Activated T-helper 9 cell treated with anti-CD3 and anti-CD28 coated beads, Interleukin-2, amount 50 U/mL, for 16 hours (primary cell): ENCODE data around the gene CERS6.

Experiments
- DNase-seq: peaks from one replicate; pipeline ENCODE4 v3.0.0-alpha.2; 2020; ENCODE audit warnings: low read depth

The CERS6 gene

DNA sequence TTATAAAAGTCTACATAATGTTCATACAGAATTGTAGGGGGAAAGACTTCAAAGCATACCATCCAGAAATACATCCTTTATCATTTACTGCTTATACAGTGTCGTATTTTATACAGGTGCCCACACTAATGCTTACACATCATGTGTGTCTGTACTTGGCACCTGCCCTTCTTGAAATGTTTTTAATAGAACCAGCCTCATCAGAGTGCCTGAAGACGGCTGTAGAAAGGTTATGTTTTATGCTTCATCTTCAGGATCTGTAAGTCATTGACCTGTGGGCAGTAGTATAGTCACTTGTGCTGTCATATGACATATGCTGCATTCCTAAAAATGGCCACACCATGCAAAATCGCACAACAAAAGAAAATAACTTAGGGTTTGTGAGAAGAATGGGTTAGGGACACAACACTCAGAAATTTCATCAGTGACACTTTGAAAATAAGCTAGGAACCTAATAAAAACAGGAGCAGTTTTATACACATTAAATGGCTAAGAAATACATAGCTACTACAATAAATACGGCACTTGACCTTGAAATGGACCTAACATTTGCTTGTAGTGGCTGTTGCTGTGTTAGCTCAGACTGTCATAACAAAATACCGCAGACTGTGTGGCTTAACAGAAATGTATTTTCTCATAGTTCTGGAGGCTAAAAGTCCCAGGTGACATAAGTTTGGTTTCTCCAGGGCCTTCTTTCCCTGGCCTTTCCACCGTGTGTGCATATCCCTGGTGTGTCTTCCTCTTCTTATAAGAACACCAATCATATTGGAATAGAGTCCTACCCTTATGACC is 112.6 kb downstream of the CERS6 start:
- no peak for DNase-seq

DNA sequence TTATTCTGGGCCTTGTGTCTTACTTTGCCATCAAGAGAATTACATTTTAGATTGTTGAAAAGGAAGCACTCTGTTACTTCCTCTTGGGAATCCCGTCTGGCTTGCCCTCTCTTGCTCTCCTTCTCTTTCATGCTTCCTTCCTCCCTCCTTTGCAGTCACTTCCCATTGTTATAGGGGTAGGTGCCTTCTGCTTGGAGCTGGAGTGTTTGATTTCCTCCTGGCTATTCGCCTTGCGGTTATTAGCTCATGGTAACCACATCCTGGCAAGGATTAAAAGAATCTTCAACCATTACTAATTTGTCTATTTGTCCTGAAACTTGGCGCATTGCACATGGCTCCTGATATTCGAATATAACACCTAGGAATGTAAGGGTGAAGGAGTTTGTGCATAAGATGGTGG is 115.0 kb downstream of the CERS6 start:
- DNase-seq = no peak

DNA sequence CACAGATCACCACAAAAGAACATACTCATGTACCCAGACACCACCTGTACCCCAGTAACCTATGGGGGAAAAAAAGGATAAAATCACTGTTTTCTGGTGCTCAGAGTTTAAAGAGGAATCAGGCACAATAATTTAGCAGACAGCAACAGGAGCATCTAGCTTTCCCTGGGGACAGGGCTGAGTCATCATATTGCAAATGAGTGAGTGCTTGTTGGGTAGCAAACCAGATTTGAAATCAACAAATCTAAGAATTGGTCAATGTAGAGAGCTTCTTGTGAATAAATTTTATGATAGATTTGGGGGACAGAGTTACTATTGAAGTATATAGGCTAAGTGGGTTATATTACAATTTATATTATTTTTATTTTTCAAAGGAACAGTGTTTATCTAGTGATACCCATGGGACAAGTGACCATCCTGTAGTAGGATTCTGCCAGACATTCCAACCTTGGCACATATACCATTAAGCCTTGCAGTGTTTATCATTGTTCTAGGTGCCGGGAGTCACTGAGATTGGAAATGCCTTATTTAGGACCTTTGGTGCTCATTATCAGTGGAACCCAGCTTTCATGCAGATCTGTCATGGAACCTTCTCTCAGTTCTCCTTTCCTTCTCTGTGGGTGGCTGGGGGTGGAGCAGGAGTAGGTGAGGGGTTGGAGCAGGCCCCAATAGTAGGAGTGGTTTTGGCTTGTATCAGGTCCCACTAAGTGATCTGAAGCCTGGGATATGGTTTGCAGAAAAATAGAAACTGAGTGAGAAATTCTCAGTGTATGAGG is 117.2 kb downstream of the CERS6 start:
- DNase-seq = no peak

DNA sequence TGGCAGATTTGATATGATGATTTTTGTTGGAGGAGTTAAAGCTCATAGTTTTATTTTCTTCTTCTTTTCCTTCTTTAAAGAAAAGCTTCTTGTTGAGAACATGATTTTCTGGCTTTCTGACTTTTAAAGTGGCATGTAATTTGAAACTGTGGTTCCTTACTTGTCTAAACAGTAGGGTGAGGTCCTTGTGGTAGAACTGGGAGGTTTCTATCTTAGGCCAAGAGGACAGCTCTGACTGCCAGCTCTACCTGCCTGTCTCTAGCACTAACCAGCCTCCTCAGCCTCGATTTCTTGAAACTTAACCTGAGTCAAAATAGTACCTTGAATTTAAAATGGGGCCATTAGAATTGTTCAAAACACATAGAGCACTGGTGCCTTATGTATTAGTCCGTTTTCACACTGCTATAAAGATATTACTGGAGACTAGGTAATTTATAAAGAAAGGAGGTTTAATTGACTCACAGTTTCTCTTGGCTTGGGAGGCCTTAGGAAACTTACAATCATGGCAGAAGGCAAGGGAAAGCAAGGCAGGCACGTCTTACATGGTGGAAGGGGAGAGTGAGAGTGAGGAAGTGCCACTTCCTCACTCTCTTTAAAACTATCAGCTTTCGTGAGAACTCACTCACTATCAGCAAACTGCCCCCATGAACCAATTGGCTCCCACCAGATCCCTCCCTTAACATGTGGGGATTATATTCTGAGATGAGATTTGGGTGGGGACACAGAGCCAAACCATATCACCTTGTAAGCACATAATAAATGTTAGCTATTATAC is 119.0 kb downstream of the CERS6 start:
- no peak for DNase-seq

DNA sequence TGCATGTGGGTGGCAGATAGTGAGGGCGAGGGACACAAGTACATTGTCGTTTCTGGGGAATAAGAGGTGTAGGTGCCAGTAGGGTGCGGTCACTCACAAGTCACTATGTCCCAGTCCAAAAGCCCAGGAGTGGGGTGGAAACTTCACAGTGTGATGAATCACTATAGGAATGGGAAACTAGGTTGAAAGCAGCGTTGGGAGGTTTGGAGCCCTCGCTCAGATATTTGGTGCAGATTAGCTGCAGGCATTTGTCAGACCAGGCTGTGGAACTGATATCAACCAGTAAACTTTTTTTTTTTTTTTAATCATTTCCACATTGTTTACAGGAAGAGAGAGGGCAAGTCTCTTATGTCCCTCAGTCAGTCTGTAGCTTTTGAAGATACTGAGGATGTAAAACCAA is 121.8 kb downstream of the CERS6 start:
- no peak for DNase-seq

DNA sequence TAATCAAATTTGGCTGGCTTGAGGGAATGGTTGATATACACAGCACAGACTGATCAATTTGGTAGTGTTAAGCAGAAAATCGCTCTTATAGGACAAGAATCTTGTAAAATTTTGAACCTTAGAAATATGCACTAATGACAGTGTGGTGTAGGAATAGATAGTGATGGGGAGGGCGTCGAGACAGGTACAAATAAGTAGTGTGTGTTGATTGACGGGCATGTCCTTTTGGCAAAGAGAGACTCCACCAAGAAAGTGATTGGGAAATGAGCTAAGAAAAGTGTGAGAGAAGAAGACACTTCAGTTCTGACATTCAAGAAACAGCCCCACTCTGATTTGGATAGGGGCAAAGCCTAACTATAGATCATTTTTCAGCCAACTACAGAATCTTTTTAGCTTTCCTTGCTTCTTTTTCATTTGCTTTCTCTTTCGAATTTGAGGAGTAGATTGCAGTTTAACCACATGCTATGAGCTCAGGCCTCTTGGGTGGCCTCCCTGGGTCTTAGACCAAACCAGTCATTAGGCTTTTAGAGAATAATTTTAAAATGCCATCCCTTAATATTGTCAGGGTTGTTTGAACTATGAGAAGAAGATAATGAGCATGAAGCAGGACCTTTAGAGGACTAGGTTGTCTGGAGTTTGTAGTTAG is 127.1 kb downstream of the CERS6 start:
- no peak for DNase-seq

DNA sequence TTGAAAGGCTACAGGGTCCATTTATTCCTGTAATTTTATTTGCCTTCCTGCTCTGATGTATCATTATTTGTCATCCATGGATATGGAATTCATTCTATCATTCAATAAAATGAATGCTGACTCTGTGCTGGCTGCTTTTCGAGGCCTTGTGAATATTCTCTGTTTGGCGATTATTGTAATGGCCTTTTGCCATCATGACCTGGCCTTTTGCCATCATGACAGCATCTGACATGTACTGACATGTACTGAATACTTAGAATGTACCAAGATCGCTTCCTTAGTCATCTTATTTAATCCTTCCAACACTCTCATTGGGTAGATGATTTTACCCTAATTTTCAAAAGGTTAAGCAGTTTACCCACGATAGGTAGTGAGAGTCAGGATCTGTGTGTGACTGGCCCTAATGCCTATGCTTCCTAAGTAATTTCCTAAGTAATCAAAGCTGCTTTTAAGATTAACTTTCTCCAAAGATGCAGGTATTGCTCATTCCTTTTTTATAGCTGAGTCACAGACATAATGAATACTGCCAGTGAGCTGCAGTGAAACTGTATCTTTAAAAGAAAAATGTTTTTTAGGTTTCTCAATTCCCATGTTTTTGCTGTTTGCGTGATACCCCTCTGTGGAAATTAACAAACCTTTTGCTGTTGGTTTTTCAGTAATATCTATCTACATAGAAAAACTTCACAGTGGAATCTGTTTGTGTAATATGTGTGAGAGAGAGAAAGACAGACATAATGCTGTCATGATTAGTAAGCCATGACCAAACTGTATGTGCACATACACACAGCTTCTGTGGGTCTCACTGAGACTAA is 127.8 kb downstream of the CERS6 start:
- DNase-seq = no peak

DNA sequence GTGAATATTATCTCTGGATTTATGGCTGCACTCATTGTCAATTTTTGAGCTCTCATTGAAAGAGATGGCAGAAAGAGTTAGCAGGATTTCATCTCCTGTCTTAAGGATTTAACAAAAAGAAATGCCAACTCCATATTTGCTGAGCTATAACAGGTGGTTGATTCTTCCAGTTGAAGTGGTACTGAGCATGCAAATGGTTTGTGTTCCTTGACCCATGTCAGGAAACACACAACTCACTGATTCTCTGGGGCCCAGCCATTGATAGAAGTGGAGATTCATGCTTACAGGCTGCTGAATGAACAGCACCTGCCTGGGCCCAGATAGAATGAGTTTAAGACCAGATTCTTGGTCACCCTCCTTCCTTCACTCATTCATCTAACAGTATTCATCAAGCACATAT is 128.8 kb downstream of the CERS6 start:
- DNase-seq = no peak

DNA sequence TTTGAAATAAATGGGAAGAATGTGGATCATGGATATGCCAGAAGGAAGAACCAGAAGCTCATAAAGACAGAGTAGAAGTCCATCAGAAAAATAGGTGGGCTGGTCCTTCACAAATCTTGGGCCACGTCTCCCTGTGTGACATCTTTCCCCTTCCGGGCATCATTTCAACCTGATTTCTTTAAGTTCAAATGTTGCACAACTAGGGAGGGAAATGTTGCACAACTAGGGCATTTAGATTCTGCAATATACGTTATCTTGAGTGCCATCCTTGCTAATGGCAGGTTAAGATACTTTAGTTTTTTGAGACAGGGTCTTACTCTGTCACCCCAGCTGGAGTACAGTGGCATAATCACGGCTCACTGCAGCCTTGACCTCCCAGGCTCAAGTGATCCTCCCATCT is 129.6 kb downstream of the CERS6 start:
- no peak for DNase-seq

DNA sequence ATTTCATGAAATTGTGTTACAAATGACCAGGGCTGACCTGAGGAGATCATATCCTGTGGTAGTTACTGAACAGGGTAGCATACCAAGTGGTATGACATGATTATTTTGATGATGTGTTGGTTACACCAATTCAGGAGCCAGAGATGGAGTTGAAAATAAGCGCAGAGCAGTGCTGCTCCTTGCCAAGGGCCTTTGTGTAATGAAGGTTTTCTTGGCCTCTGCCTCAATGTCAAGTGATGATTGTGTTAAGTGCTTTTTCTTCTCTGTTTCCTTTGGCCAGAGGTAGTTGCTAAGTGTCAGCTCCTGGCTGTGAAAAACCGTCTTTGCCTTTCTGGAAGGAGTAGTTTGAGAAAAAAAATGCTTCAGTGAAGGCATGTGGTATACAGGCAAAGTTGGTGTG is 131.2 kb downstream of the CERS6 start:
- no peak for DNase-seq

DNA sequence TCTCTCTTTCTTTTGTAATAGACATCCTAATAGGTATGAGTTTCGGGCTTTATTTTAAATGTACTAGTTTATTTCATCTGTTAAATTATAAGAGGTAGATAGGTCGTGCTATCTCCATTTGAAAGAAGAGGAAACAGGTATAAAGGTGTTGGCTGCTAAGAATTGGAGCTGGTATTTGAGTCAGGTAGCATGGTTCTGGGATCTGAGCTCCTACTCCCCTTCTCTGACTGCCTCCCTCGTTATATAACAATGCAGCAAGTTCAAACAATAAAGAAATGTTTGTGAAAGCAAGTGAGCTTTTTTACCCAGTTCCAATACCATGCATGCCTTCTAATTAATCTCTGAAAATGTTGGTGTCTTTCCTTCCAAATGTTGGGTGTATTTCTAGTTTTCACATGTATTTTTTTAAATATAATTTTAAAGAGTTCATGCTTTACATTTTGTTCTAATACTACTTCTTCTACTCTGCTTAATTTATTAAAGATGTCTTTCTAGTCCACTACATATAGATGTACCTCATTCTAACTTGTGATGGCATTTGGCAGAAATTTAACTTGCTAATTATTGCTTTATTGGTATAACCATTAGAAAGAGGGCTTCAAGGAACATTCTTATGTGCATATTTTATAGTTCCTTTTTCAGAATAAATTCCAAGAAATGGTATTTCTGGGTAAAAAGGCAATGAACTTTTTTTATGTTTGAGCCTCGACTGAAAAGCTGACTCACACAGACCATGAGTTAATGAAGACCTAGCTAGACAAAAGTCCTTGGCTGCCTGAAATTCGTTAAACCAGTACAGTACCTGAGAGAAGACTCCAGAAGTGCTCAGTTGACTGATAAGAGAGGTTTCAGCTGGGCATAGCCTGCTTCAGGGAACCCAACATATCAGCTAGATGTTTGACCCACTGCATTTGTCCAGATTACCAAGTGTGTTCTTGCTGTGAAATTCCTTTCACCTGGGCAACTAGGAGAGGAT is 133.5 kb downstream of the CERS6 start:
- DNase-seq = no peak

DNA sequence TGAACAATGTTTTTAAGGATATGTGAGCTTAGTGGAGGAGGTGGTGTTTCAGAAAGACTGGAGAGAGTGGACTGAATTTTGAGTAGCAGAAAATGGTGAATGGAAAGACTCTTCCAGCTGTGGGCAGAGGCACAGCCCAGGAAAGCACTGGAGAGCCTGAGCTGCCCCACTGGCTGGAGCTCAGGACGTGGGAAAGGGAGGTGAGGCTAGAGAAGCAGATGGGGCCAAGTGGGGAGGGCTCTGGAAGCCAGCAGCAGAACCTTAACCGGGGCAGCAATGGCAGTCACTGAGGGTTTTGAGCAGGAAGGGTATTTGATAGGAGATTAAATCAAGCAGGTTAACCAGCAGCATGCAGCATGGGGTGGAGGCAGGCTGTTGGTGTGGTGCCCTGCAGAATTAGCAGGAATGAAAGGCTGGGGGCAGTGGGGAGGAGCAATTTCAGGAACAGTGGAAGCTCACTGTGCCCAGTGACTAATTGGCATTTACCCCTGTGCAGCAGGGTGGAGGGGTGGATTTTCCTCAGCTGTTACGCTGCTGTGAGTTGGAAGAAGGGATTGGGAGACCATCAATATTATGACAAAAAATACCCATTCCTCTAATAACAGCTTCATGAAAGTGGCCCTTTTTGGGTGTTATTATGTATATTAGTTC is 136.2 kb downstream of the CERS6 start:
- DNase-seq = no peak

DNA sequence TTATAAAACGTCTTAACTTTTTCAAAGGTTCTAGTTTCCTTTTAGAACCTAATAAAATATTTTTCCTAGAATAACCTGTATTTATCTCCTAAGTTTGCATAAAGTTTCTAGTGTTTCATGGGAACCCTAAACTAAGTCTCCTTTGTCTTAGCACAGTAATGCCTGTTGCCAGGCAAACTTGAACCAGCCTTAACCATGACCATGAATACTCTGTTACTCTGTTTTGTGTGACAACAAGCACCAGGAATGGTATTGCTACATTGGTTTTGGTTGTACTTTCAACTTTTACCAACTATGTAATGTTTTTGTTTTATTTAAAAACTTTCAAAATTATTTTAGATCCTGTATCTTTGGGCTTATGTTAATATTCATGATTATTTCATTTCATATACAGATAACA is 137.6 kb downstream of the CERS6 start:
- DNase-seq = no peak

DNA sequence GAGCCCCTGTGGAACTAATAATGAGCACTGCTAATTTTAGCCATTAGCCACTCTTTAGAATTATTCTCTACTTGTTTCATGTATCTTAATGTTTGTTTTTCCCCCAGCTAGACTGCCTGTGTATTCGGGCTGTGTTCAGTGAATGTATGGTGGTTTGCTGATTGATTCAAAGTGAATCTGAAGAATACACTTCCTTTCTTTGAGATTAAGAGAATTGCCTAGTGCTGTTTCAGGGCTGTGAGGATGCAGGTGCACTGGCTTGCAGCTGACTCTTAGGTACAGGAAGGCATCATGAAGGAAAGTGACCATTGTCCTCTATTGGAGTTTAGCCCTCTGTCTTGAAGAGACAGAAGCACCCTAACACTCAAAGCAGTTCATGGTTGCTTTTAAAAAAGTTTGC is 138.7 kb downstream of the CERS6 start:
- DNase-seq = no peak

DNA sequence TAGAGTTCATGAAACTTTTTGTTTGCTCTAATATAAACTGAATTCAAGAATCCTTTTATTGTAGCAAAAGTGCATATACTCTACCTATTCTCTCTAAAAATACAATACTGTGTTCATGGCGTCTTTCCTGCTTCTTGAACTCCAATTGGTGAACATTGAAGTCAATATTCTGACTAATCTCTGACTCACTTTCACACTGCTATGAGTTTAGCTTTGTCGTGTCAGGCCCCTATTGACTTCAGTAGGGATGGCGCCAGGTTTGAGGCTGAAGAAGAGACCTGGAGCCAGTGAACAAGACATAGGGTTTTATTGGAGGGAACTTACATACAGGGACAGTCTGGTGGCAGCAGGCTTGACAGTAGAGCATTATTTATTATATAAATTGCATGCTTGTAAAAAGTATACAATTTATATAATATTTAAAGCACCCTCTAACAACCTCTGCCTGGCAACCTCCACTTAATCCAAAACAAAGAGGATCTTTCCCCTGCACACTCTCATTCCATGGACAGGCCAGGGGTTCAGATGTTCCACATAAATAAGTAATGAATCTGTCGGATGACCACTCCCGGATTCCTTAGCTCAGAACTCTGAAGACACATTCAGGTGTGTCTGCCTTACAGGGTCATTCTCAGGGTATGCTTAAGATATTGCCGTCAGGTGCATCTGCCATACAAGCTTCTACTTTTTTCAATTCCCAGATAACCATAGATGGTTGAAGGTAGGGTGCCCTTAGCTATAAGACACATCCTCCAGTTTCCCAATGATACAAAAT is 141.0 kb downstream of the CERS6 start:
- DNase-seq = no peak

DNA sequence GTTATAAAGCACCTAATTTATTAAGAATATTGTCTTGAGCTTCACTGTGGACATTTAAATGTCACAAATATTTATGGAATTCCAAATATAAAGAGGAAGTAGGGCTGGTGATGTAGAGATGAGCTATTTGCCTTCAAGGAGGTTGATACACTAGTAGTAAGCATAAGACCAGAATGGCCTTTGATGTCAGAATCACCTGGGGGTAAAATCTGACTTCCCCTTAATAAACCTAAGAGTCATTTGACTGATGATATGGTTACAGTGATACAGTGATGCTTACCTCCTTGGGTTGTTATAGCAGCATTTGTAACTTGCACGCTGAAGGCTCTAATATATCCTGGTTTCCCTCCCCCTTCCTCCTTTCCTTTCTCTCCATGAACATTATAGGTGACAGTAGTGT is 143.7 kb downstream of the CERS6 start:
- DNase-seq = no peak

DNA sequence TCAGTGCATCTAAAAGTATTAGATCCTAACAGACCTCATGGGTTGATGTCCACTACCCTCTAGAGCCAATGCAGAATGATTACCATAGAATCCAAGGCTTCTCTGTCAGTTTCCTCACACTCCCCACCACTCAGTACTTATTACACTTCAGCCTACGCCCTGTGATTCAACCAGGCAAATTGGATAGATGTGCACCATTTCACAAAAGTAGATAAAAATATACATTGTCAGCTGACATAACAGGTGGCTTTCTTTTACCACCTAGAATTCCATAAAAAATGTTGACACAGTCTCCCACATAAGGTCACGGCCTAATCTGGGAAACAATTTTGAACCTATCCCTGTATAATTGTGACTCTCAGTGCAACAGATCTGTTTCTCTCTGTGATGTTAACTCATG is 144.9 kb downstream of the CERS6 start:
- no peak for DNase-seq

DNA sequence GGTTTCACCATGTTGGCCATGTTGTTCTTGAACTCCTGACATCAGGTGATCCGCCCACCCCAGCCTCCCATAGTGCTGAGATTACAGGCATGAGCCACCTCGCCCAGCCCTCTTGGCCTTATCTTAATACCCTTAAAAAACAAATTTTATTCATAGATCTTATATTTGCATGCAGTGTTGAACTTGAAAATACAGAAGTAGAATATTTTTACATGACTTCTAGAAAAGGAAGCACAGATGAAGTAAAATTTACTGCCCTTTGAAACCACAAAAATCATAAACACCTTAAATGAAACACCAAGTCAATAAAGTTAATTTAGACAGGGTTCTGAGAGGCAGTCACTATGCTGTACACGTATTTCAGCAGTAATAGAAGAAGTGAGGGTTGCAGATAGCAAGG is 145.7 kb downstream of the CERS6 start:
- DNase-seq = no peak

DNA sequence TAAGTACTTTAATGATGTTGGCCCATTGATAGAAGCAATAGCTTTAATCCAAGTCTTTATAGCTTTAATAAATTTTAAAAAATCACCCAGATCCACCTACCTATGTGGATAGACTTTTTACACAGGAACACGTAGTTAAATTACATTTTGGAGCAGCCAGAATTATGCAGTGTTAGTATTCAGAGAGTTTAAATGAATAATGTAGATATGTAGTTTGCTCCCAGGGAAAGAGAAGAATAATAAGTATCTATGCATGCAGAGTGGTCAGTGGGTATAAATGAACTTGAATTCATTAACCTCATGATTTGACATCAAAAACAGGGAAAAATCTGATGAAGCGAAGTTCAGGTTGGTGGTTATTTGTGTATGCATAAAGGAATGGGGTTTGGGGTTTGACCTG is 146.3 kb downstream of the CERS6 start:
- no peak for DNase-seq
